Psoas muscle (tissue), 8 donors: Measurements from ENCODE around the gene GPR156. TPM values are rescaled to one million over a fixed set of nuclear protein-coding genes. Genes with fewer than 3 reads are reported as not detected.

Experiments used
- ATAC-seq, 4 donors: fragments of 200-7000 bp; cut with Tn5 transposase; one replicate each; pipeline ENCODE4 v1.9.1; 2020; ENCODE audit warnings: moderate library complexity in 3 of 4, mild to moderate bottlenecking in 2 of 4
- DNase-seq, 2 donors: peaks; one replicate each; pipeline ENCODE4 v3.0.0-alpha.2; 2020
- H3K27ac ChIP-seq: fragments of 200-600 bp; one replicate; pipeline ENCODE4 v1.8.0; 2022
- H3K27me3 ChIP-seq, 3 donors: fragments of 200-600 bp in 1 of 3; one replicate each; pipeline versions ENCODE4 v1.6.1 to v1.8.0; 2013 to 2022; ENCODE audit warnings: low read length in 2 of 3, mild to moderate bottlenecking in 2 of 3, moderate library complexity in 1 of 3; ENCODE audit not compliant: insufficient read depth in 3 of 3
- H3K36me3 ChIP-seq, 2 donors: fragments of 200-600 bp in 1 of 2; one replicate each; pipeline versions ENCODE4 v1.6.1 to v1.8.0; 2013 to 2022; ENCODE audit warnings: low read depth in 1 of 2, mild to moderate bottlenecking in 1 of 2, moderate library complexity in 1 of 2; ENCODE audit not compliant: insufficient read depth in 1 of 2
- H3K4me1 ChIP-seq: fragments of 200-600 bp; one replicate; pipeline ENCODE4 v1.8.0; 2022
- H3K4me3 ChIP-seq: fragments of 200-600 bp; one replicate; pipeline ENCODE4 v1.8.0; 2022; ENCODE audit warnings: mild to moderate bottlenecking
- H3K9me3 ChIP-seq: fragments of 200-600 bp; one replicate; pipeline ENCODE4 v1.8.0; 2022
- CTCF ChIP-seq: fragments of 200-600 bp; IDR thresholded peaks from one replicate; pipeline ENCODE4 v1.8.0; 2022; ENCODE audit warnings: antibody characterized with exemption
- WGBS, 3 donors: extraction: QIAGEN DNeasy Blood & Tissue Kit; methylation state at CpG; one replicate each; pipeline versions ENCODE4 v1.1.6 to v1.1.7; 2013; 5-methylcytosine and 5-hydroxymethylcytosine counted together
- intact Hi-C, 2 donors: fragments of 100-400 bp; cut with DNase I; formaldehyde crosslinking; loops; one replicate each; pipeline versions ENCODE4 v1.11.0 to v1.14.2; 2022
- polyA plus RNA-seq, 3 donors: library from polyadenylated mRNA; stranded (reverse); fragments of 200-250 nt; gene quantifications; one replicate each; pipeline ENCODE4 v1.2.3, GENCODE V29; 2013
- total RNA-seq, 4 donors: library from RNA; stranded (reverse); fragmentation: NEBNext Ultra II Directional in 2 of 4; extraction: Animal tissue kit (Norgen Biotek cat#: 25700) in 2 of 4; gene quantifications; one replicate each; pipeline versions ENCODE4 v1.2.1 to v1.2.4, GENCODE V29; 2021 to 2023
- donor health status: healthy with polysubstance abuse.
- donor health status: DM: no; HTN: no; CAD: no; lungs with moderate emphysema.
- donor health status: Bipolar disorder and iron deficiency.
- donor health status: healthy.
- donor health status: DM: yes; HTN: yes; CAD: no.
- donor health status: DM: no; HTN: no; CAD: no.
- donor health status: DM: no; HTN: no; CAD: no.
- donor health status: DM: yes; HTN: yes; CAD: no.

GPR156 gene
- total and polyA plus RNA-seq, 7 donors: 0.01 to 0.43 (median 0.20) TPM; not detected in 3

GRCh38 chr3:120129718-120130513 is 155.1 kb downstream of the GPR156 start:
- H3K4me1 ChIP-seq: no peaks in the 10 kb centered on the region
- no peaks in the 10 kb centered on the region for H3K36me3 ChIP-seq
- no peak overlapping the region for H3K4me3 ChIP-seq
- TF ChIP-seq CTCF: no peak
- H3K9me3 ChIP-seq: no peaks in the 10 kb centered on the region
- no peak overlapping the region for H3K27ac ChIP-seq
- intact Hi-C loops: no loop called here
- no peak for DNase-seq
- H3K27me3 ChIP-seq: no peaks in the 10 kb centered on the region
- no peak for ATAC-seq
- WGBS, 3 donors: 81 to 90% (median 88%) methylated on average over 2 of the region's 2 CpGs

- WGBS, 3 donors: 90 to 93% (median 93%) methylated on average over 1 of the region's 1 CpG
- Histone ChIP-seq H3K36me3 (no peaks in the 10 kb centered on the region), H3K4me3 (no peak overlapping the region), H3K27me3 (no peaks in the 10 kb centered on the region), H3K9me3 (no peaks in the 10 kb centered on the region), H3K27ac (no peak overlapping the region), H3K4me1 (no peaks in the 10 kb centered on the region)
- DNase-seq (no peak), ATAC-seq (no peak)
- intact Hi-C loops: no loop called here
- no peak for TF ChIP-seq CTCF
Measured at GRCh38 chr3:120129051-120129450, 156.0 kb downstream of the GPR156 start.

GRCh38 chr3:120125992-120126391 is 159.0 kb downstream of the GPR156 start:
- TF ChIP-seq CTCF: no peak
- Histone ChIP-seq H3K4me3 (no peak overlapping the region), H3K9me3 (no peaks in the 10 kb centered on the region), H3K36me3 (no peaks in the 10 kb centered on the region), H3K27me3 (no peaks in the 10 kb centered on the region), H3K4me1 (no peaks in the 10 kb centered on the region), H3K27ac (no peak overlapping the region)
- intact Hi-C loops: no loop called here
- ATAC-seq (no peak), DNase-seq (no peak)

- H3K27me3 ChIP-seq: no peaks in the 10 kb centered on the region
- no peak overlapping the region for H3K27ac ChIP-seq
- intact Hi-C loops: no loop called here
- no peak for ATAC-seq
- no peak overlapping the region for H3K4me3 ChIP-seq
- DNase-seq: no peak
- H3K36me3 ChIP-seq: no peaks in the 10 kb centered on the region
- H3K9me3 ChIP-seq: peaks cover 4% of the 10 kb centered on the region
- TF ChIP-seq CTCF: no peak
- WGBS, 3 donors: 93 to 95% (median 93%) methylated on average over 7 of the region's 7 CpGs
- no peaks in the 10 kb centered on the region for H3K4me1 ChIP-seq
Measured at GRCh38 chr3:120119846-120120510, 165.0 kb downstream of the GPR156 start.

Other genes starting within 250 kb of the GPR156 start
- gene GSK3B, start 190.8 kb downstream of the GPR156 start, total RNA-seq: 10 to 100 TPM; 33.4 to 43.2 (median 37.8) TPM
- 10 to 100 TPM in 2 of 3 donors, 1 to 10 TPM in 1; 9.1 to 40.5 (median 20.1) TPM for gene GSK3B, start 190.8 kb downstream of the GPR156 start, polyA plus RNA-seq
- gene LRRC58, start 64.1 kb upstream of the GPR156 start, total RNA-seq: 1 to 10 TPM; 5.7 to 8.4 (median 6.9) TPM
- gene LRRC58, start 64.1 kb upstream of the GPR156 start, polyA plus RNA-seq: 10 to 100 TPM in 1 of 3 donors, 1 to 10 TPM in 2; 3.4 to 13.2 (median 6.8) TPM
- gene FSTL1, start 165.8 kb upstream of the GPR156 start, total RNA-seq: 10 to 100 TPM; 43.9 to 62.6 (median 49.5) TPM
- 10 to 100 TPM; 11.9 to 24.2 (median 15.4) TPM for gene FSTL1, start 165.8 kb upstream of the GPR156 start, polyA plus RNA-seq